ENCODE data around the gene GULP1.

- TF ChIP-seq CTCF (IDR thresholded peaks at IDR 0.05), result no peak
- TF ChIP-seq POLR2A (IDR thresholded peaks at IDR 0.05), result no peak
Measured at GRCh38 chr2:188285774-188286173, 5.9 kb upstream of the GULP1 start.

All from testis (tissue), 2 donors.